Measurements from ENCODE around the gene CMTM6.

The CMTM6 gene

DNA sequence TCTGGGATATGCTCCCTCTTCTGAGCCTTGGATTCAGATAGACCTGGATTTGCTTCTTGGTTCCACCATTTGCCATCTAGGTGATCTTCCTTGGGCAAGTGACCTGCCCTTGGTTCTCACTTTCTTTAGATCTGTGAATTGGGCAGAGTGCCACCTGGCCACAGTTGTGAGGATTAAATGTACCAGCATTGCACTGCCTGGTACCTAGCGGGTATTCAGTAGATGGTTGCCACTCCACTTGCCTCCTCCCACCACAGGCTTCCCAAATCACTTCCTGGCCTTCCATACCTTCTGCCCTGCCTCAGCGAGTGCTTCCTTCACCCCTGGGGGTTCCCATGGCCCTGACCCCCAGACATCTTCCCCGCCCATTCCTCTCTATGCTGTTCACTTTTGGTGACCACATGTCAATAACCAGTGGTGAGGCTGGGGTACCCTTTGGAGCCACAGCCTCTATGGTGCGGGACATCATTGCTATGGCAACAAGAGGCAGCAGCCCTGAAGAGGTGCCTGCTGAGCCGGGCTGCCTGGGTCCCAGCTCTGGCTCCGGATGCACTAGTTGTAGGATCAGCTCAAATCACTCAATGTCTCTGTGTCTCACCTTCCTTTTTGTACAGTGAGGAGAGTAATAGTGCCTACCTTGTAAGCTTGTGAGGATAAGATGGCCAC lies 70.5 kb downstream of the CMTM6 start:
- in situ Hi-C loops (cut with MboI; ENCODE audit: low pct_unique_long_range_greater_than_20kb, low sequenced_read_pairs, unreplicated experiment): no loop called here
- DNase-seq (ENCODE audit: low spot score): no peak
- TF ChIP-seq, protein P1, sequence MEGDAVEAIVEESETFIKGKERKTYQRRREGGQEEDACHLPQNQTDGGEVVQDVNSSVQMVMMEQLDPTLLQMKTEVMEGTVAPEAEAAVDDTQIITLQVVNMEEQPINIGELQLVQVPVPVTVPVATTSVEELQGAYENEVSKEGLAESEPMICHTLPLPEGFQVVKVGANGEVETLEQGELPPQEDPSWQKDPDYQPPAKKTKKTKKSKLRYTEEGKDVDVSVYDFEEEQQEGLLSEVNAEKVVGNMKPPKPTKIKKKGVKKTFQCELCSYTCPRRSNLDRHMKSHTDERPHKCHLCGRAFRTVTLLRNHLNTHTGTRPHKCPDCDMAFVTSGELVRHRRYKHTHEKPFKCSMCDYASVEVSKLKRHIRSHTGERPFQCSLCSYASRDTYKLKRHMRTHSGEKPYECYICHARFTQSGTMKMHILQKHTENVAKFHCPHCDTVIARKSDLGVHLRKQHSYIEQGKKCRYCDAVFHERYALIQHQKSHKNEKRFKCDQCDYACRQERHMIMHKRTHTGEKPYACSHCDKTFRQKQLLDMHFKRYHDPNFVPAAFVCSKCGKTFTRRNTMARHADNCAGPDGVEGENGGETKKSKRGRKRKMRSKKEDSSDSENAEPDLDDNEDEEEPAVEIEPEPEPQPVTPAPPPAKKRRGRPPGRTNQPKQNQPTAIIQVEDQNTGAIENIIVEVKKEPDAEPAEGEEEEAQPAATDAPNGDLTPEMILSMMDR (IDR thresholded peaks at IDR 0.05; ENCODE audit: extremely low read depth, insufficient read depth, missing control alignments): no peak

DNA sequence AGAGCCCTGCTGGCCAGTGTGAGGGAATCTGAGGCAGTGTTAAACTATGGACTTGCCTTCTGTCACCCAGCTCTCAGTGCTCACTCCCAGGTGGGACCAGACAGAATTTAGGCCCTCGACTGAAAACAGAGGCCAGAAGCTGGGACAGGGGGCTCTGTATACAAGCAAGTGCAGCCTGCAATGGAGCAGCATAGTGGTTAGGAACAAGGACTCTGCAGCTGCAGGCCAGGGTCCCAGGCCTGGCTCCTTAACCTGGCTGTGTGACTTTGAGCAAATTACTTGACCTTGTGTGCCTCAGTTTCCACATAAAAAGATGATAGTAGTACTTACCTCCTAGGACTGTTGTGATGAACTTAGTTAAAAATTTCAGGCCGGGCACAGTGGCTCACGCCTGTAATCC lies 71.2 kb downstream of the CMTM6 start:
- TF ChIP-seq, protein P1 (IDR thresholded peaks at IDR 0.05; ENCODE audit: extremely low read depth, insufficient read depth, missing control alignments): no peak
- in situ Hi-C loops (cut with MboI; ENCODE audit: low pct_unique_long_range_greater_than_20kb, low sequenced_read_pairs, unreplicated experiment): no loop called here
- no peak for DNase-seq (ENCODE audit: low spot score)

Measured in GM13977 (cell line).